ENCODE data around the gene TCP10L. TPM values are rescaled to one million over a fixed set of nuclear protein-coding genes. Genes with fewer than 3 reads are reported as not detected.
A peak's percentile ranks its signal among the peaks of the same experiment; 100 is the strongest.

The TCP10L gene
- total RNA-seq, 1 experiment from 2014 or later = 3.7 TPM

DNA sequence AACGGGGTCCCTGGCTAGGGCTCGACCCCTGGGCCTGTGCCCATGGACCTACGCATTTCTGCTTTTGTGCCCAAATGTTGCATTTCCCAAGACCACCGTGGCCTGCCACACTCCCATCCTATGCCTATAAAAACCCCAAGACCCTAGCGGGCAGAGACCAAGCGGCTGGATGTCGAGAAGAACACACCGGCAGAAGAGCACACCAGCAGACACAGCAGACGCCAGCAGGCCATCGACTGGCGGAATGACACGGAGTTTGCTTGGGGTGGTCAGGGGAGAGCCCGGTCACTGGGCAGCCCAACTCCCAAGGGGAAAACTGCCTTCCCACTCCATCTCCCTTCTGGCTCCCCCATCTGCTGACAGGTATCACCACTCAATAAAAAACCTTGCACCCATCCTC, 4.4 kb downstream of the TCP10L start:
- no peaks in the 10 kb centered on the region for H3K27me3 ChIP-seq (replicated peaks; ENCODE audit: insufficient read depth, low read depth, low read length, poor library complexity)
- ChIA-PET POLR2A (ENCODE audit: low non-redundant PET) (no interaction called here), CTCF (interaction anchor here (0.7 kb wide), 1 partner anchor 302 kb away, joined by 4 read pairs; the partner anchor contains the start of gene MIS18A)
- H3K4me3 ChIP-seq (ENCODE audit: low read depth, low read length, poor library complexity, severe bottlenecking) = no peak overlapping the region
- H3K36me3 ChIP-seq (ENCODE audit: insufficient read depth, low read length, poor library complexity, severe bottlenecking) = no peaks in the 10 kb centered on the region
- no TSS peak for BruUV-seq (replicated peaks)
- DNase-seq (ENCODE audit: low spot score) = no peak
- intact Hi-C loops (cut with micrococcal nuclease; ENCODE audit: unreplicated experiment) = no loop called here
- H3K4me1 ChIP-seq (ENCODE audit: insufficient read depth, low read length, poor library complexity, severe bottlenecking) = no peaks in the 10 kb centered on the region
- no peak overlapping the region for H3K27ac ChIP-seq (ENCODE audit: low read depth, low read length, poor library complexity, severe bottlenecking)
- H3K9me3 ChIP-seq (ENCODE audit: low read depth, low read length, poor library complexity, severe bottlenecking) = no peaks in the 10 kb centered on the region
- TF ChIP-seq, protein P1, sequence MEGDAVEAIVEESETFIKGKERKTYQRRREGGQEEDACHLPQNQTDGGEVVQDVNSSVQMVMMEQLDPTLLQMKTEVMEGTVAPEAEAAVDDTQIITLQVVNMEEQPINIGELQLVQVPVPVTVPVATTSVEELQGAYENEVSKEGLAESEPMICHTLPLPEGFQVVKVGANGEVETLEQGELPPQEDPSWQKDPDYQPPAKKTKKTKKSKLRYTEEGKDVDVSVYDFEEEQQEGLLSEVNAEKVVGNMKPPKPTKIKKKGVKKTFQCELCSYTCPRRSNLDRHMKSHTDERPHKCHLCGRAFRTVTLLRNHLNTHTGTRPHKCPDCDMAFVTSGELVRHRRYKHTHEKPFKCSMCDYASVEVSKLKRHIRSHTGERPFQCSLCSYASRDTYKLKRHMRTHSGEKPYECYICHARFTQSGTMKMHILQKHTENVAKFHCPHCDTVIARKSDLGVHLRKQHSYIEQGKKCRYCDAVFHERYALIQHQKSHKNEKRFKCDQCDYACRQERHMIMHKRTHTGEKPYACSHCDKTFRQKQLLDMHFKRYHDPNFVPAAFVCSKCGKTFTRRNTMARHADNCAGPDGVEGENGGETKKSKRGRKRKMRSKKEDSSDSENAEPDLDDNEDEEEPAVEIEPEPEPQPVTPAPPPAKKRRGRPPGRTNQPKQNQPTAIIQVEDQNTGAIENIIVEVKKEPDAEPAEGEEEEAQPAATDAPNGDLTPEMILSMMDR (conservative IDR thresholded peaks at IDR 0.05; ENCODE audit: low read depth, low read length) = no peak
- TF ChIP-seq EZH2 (IDR thresholded peaks at IDR 0.05; ENCODE audit: borderline replicate concordance, low read depth, low read length, poor library complexity, severe bottlenecking) = no peak

DNA sequence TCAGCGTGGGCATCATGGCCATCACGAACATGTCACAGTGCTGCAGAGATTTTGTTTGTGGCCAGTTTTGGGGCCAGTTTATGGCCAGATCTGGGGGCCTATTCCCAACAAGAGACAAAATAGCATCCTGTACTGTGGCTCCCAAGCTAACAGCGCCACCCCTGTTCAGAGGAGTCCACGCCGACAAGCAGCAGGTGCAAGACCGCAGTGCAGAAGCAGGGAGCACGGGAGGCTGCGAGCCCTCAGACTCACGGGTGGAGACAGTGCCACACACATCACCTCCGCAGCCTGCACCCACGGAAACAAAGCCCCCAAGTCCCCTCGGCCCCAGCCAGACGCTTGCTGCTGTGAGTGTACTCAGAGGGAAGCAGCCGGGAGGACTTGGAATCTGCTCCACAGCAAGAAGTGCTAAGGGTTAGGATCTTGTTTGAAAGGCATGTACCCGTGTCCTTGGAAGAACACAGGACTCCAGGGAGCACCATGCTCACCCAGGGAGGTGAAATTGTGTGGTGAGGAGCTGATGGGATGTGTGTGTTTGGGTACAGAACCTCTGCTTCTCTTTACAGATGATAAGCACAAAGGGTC, 7.1 kb downstream of the TCP10L start:
- Histone ChIP-seq H3K36me3 (ENCODE audit: insufficient read depth, low read length, poor library complexity, severe bottlenecking) (no peaks in the 10 kb centered on the region), H3K27me3 (replicated peaks; ENCODE audit: insufficient read depth, low read depth, low read length, poor library complexity) (no peaks in the 10 kb centered on the region), H3K4me3 (ENCODE audit: low read depth, low read length, poor library complexity, severe bottlenecking) (no peak overlapping the region), H3K27ac (ENCODE audit: low read depth, low read length, poor library complexity, severe bottlenecking) (no peak overlapping the region), H3K9me3 (ENCODE audit: low read depth, low read length, poor library complexity, severe bottlenecking) (no peaks in the 10 kb centered on the region), H3K4me1 (ENCODE audit: insufficient read depth, low read length, poor library complexity, severe bottlenecking) (no peaks in the 10 kb centered on the region)
- BruUV-seq (replicated peaks) = no TSS peak
- intact Hi-C loops (cut with micrococcal nuclease; ENCODE audit: unreplicated experiment) = no loop called here
- ChIA-PET POLR2A (ENCODE audit: low non-redundant PET) (no interaction called here), CTCF (interaction anchor here (1.0 kb wide), 1 partner anchor 23 kb away, joined by 17 read pairs; no protein-coding TSS in a partner anchor)
- no peak for TF ChIP-seq EZH2 (IDR thresholded peaks at IDR 0.05; ENCODE audit: borderline replicate concordance, low read depth, low read length, poor library complexity, severe bottlenecking)
- TF ChIP-seq, protein P1 (conservative IDR thresholded peaks at IDR 0.05; ENCODE audit: low read depth, low read length) = peak; percentile 49
- peak; percentile 16 for DNase-seq (ENCODE audit: low spot score)

DNA sequence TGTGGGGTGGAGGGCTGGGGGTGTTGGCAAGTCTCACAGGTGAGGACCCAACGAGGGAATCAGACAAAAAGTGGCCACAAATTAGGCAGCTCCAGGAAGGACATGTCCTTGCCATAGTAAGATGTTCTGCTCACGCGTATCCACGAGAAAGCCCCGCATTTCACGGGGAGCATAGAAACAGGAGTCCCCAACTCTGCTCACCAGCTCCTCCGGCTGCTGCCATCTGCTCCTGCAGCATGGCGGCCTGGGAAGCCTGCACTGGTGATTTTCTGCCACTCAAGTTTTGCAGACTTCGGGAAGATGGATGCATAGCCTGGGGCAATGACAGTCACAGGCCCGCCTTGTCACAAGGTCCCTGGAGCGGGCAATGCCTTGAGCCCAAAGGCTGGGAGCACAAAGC, 9.3 kb downstream of the TCP10L start:
- H3K27me3 ChIP-seq (replicated peaks; ENCODE audit: insufficient read depth, low read depth, low read length, poor library complexity) = no peaks in the 10 kb centered on the region
- ChIA-PET POLR2A (ENCODE audit: low non-redundant PET) (interaction anchor here (0.6 kb wide), 1 partner anchor 9 kb away, joined by 3 read pairs; no protein-coding TSS in a partner anchor), CTCF (no interaction called here)
- H3K9me3 ChIP-seq (ENCODE audit: low read depth, low read length, poor library complexity, severe bottlenecking) = no peaks in the 10 kb centered on the region
- no peak overlapping the region for H3K4me3 ChIP-seq (ENCODE audit: low read depth, low read length, poor library complexity, severe bottlenecking)
- intact Hi-C loops (cut with micrococcal nuclease; ENCODE audit: unreplicated experiment) = no loop called here
- H3K36me3 ChIP-seq (ENCODE audit: insufficient read depth, low read length, poor library complexity, severe bottlenecking) = no peaks in the 10 kb centered on the region
- no TSS peak for BruUV-seq (replicated peaks)
- no peaks in the 10 kb centered on the region for H3K4me1 ChIP-seq (ENCODE audit: insufficient read depth, low read length, poor library complexity, severe bottlenecking)
- no peak for TF ChIP-seq EZH2 (IDR thresholded peaks at IDR 0.05; ENCODE audit: borderline replicate concordance, low read depth, low read length, poor library complexity, severe bottlenecking)
- TF ChIP-seq, protein P1 (conservative IDR thresholded peaks at IDR 0.05; ENCODE audit: low read depth, low read length) = 0 out of 2 replicates have a peak, but pooled peaks have one; percentile 7
- no peak for DNase-seq (ENCODE audit: low spot score)
- no peak overlapping the region for H3K27ac ChIP-seq (ENCODE audit: low read depth, low read length, poor library complexity, severe bottlenecking)
